NCI-H1436 (cell line): ENCODE data around the gene EPHB1.
A peak's percentile ranks its signal among the peaks of the same experiment; 100 is the strongest.
"Not testable (repeated sequence)": the region's sequence is repeated elsewhere in the genome, so short reads cannot be mapped to it uniquely, and the experiment has no call there.

Experiments
- DNase-seq: peaks from one replicate; lab custom pipeline; 2025; lab: John Stamatoyannopoulos, UW

EPHB1 gene

DNA sequence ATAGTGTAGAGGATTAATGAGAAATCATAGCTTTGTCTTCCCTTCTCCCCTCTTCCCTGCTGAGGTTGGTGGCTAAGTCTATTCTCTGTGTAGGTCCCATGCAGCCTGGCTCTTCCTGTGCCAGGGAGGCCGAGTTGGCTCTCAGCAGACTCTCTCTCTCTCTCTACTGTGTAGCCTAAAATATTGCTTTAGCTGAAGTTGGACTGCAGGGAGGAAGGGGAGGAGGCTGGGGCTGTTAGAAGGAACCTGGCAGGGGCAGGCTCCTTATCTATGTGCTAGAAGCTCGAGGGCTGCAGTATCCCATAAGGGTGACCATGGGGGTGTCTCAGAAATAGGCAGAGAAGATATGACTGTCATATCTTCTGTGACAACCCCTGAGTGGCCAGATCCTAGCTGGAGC, 160.8 kb downstream of the EPHB1 start:
- no peak for DNase-seq

DNA sequence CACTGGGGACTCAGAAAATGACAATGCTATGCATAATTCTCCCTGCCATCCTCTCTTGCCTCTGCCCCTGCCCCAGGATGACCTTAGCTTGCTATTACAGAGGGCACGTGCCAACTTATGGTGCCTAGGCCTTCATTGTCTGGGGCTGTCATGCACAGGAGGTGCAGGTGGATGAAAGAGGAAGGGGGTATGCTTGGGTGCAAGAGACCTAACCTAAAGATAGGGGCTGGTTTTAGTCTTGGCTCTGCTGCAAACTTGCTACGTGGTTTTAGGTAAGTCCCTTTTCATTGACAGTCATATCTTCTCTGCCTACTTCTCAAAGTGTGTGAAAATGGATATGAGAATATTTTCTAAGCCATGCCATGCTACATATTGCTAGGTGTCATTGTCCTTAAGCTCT, 161.3 kb downstream of the EPHB1 start:
- no peak for DNase-seq

DNA sequence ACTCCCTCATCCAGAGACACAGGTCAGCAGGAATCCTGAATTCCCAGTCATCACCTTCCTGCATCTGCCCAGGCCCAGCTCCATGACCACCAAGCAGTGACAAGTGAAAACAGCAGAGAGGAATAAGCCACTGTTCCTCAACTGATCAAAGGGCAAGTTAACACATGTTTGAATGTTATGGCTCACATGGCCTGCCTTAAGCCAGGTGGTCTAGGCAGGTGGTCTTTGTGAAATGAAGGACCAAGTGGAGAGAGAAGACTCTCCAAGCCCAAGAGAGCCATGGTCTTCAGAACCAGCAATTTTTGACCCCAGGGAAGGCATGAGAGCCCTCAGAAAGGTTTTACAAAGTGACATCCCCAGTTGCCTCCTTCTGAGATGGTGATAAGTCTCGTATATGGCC, 161.8 kb downstream of the EPHB1 start:
- DNase-seq: no peak

GRCh38 chr3:134959516-134959915, 164.5 kb downstream of the EPHB1 start:
- DNase-seq: no peak

GRCh38 chr3:134964226-134964625, 169.2 kb downstream of the EPHB1 start:
- DNase-seq: no peak

DNA sequence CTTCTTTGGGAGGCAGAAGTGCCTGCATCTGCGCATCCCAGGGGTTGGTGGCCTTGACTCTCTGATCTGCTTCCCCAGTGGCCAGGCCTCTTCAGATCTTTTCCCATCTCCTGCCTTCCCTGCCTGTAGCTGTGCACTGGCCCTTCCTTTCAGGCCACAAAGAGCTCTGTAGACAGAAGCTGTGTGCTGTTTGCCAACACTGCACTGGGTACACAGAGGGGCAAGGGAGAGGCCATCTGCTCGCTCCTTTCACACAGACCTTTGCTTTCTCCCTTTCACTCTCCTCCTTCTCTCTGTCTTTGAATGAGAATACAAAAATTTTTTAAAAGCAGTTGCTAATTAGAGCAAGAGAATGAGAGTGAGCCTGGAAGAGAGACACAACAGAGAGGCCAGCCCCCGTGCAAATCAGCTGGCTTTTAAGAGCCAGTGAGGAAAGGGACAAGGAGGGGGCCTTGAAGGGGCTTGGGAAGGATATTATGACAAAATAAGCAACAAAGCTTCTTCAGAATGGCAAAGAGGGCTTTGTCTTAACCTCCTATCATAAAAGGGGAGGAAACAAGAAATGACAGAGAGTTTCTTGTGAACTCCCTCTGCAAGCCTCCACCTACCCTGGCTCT, 170.9 kb downstream of the EPHB1 start:
- DNase-seq: no peak

DNA sequence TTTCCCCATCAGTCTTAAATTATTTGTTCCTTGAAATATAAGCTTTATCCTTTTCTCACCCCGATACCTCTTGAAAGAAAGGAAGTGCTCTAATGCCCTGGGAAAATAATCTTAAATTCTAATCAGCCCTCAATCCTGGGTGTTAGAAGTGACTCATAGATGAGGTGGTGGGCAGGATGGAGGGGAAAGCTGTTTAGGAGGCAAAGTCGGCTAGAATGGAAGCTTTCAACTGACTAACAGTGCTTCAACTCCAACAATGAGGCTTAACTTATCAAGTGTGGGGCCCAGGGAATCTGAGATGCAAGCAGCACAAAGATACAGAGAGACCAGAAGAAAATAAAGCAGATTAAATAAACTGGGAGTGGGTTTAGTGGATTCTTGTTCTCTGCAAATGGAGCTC, 175.8 kb downstream of the EPHB1 start:
- no peak for DNase-seq

DNA sequence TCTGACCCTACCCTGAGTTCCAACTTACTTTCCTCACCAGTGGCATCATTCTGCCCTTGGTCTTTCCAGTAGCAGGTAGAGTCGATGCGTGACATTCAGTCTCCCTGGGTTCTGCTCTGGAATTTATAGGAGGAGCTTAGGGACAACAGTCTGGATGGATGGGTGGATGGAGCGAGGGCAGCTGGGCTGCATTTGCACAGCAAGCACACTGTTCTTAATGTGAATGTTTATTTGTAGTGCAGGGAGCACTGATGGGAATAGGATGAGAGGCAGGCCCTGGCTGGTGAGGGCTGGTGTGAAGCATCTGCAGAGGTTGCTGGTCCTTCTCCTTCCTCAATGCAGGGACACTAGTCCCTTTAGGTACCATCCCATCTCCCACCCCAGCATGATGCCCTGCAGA, 176.2 kb downstream of the EPHB1 start:
- DNase-seq: no peak

- DNase-seq: not testable (repeated sequence)
Measured at GRCh38 chr3:134971907-134972306, 176.8 kb downstream of the EPHB1 start.

- no peak for DNase-seq
Measured at GRCh38 chr3:134972836-134973455, 177.9 kb downstream of the EPHB1 start.

DNA sequence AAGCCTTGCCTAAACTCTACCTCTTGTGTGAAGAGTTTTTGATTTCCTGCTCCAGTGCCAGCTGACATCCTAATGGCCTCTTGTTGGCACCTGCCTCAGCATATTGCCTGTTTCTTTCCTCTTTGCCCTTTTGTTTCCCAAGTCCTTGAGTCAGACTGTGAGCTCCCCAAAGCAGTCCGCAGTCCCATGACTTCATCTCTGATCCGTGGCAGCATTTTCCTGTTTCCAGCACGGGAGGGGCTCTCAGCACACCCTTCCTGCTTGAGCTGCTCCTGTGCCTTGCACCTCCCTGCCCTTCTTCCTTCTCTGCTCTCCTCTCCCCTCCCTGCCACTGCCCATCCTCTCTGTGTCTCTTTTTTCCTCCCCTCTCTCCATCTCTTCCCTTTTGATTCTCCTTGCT, 179.6 kb downstream of the EPHB1 start:
- DNase-seq: peak; percentile 83

GRCh38 chr3:134976948-134977347, 181.9 kb downstream of the EPHB1 start:
- no peak for DNase-seq

GRCh38 chr3:134978658-134979057, 183.6 kb downstream of the EPHB1 start:
- DNase-seq: peak; percentile 10

DNA sequence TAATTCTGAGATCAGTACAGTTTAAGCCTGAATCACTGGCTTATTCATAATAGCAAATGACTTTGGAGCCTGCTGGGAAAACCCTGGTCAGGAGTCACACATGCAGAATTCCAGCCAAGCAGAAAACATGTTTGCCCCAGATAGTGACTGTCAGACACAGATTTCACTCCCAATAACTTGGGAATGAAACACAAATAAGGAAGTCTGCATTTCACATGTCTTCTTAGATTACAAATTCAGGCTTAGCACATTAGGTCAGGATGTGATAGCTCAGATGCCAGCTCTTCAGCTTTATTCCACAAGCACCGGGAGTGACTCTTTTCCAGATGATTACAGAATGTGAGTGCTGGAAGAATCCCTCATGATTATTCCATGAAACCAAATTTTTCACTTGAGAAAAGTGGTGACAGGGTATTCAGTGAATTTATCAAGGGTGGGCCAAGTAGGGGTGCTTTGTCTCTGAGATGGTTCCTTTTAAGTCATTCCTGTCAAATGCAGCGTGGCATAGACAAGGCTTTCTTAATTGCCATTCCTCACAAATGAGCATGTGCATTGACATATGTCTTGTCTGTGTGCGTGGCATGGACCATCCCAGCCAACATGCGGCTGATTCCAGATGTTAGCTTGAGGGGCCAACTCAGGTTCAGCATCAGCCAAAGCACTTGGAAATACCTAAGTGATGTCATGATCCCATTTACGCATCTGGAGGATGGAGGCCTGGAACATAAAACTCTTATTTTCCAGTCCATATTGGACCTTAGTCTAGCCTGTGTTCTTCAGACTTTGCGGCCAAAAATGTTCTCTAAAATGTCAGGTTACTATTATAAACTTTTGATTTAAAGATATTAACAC, 191.0 kb downstream of the EPHB1 start:
- no peak for DNase-seq

DNA sequence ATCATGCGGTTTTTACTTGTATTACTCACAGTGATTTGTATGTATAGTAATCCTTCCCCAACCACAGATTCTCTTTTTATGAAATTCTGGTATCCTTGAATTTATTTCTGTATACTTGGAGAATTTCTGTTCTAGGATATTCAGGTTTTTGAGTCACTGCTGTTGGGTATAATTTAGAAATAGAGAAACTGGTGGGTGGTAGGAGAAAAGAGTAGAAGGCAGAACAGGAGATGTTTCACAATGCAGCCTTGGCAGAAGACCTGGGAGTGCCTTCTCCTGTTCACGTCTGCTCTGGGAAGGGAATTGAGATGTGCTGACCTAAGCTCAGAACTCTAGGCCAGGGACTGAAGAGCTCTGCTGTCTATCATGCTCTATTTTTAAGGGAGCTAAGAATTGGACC, 193.6 kb downstream of the EPHB1 start:
- DNase-seq: no peak

DNA sequence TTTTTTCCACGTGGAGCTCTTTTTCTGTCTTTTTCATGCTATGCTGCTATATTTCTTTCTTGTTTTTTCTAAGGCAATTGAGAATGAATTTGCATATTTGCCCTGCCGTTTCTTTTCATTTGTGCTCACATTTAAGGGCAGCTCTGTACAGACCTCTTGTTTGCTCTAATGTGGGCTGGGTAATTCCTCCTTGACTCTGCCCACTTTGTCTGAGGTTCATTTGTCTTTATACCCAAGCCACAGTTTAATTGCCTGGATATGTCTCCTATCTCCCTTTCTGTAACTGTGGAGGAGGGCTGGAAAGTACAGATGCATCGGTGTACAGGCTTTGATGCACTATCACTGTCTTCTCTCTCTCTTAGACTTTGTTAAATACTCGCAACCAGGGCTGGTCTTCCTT, 195.9 kb downstream of the EPHB1 start:
- no peak for DNase-seq

DNA sequence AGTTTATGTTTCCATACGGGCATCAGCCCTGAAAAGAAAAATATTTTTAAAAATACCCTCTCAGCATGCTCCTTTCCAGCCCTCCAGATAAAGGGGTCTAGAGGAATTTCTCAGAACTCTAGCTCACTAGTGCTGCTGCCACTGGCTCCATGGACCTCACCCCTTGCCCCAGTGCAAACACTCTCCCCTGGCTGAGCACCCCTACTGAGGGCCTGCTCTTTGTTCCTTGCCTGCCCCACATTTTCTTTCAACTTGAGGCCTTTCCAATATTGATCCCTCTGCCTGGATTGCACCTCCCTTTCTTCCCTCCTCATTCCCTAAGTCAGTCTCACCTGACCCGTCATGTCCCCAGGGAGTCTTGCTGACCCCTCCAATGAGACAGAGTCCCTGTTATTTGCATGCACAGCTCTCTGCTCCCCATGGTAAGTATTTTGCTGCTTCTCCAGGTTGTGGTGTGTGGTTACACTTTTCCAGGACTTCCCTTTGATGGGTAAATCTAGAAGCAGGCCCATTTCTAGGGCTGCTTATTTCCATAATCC, 196.5 kb downstream of the EPHB1 start:
- DNase-seq: no peak

DNA sequence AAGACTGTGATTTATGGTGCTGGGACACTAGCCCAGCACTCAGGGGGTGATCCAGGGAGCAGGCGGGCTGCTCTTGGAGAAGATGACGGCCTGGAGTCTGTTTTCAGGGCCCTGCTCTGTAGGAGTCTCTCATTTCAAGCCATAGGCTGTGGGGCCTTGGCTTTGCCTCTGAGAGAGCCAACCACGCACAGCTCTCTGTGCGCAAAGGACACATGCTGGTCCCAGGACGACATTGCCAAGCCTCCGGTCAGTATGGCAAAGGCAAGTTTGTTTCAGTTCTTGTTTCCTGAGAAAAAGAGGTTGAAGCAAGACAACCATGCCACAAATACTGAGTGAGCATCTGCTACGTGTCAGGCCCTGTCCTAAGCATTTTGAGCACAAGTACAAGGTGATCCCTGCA, 197.1 kb downstream of the EPHB1 start:
- no peak for DNase-seq

- no peak for DNase-seq
Measured at GRCh38 chr3:134992586-134992985, 197.5 kb downstream of the EPHB1 start.

- no peak for DNase-seq
Measured at GRCh38 chr3:134993011-134993410, 198.0 kb downstream of the EPHB1 start.

GRCh38 chr3:134998158-134998557, 203.1 kb downstream of the EPHB1 start:
- DNase-seq: no peak

DNA sequence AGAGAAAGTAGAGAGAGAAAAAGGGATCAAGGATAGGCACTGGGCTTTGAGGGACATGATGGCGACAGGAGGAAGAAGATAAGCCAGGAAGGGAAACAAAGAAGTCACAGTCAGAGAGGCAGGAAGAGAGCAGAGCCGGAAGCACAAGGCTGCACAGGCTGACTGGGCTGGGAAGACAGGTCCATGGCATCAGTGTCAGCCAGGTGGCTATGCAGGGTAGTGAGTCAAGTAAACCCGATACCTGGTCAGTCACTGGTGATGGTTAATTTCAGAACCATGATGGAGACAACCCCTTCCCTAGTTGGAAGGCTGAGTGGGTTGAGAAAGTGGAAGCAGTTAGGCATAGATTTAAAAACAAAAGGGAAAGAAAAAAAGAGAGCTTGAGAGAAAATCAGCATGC, 203.8 kb downstream of the EPHB1 start:
- DNase-seq: no peak

- peak; percentile 23 for DNase-seq
Measured at GRCh38 chr3:135000465-135000864, 205.4 kb downstream of the EPHB1 start.
